GM12874 (cell line): ENCODE measurements around the gene LCP2.

Source experiments
- CTCF ChIP-seq: IDR thresholded peaks from 2 replicates; pipeline ENCODE4 v1.5.1; 2011; ENCODE audit warnings: low read depth, mild to moderate bottlenecking, control low read depth, low read length, moderate library complexity; ENCODE audit not compliant: insufficient read depth

The LCP2 gene

GRCh38 chr5:170301981-170302652 lies 4.5 kb upstream of the LCP2 start:
- no peak for TF ChIP-seq CTCF

- TF ChIP-seq CTCF = no peak
These were observed 3.6 kb upstream of the LCP2 start for GRCh38 chr5:170301149-170301548.

- no peak for TF ChIP-seq CTCF
These were observed 2.9 kb upstream of the LCP2 start for GRCh38 chr5:170300361-170301013.

GRCh38 chr5:170296935-170297588 lies 515 bp downstream of the LCP2 start:
- TF ChIP-seq CTCF = no peak

- no peak for TF ChIP-seq CTCF
These were observed 1.3 kb downstream of the LCP2 start for GRCh38 chr5:170296036-170296934.

GRCh38 chr5:170294556-170294955 lies 3.0 kb downstream of the LCP2 start:
- no peak for TF ChIP-seq CTCF

GRCh38 chr5:170294057-170294456 lies 3.5 kb downstream of the LCP2 start:
- no peak for TF ChIP-seq CTCF
